SK-N-SH (cell line): ENCODE results near the gene EFCAB12. TPM values are rescaled to one million over a fixed set of nuclear protein-coding genes. Genes with fewer than 3 reads are reported as not detected.

ENCODE experiments used
- CTCF ChIA-PET: fragments of 300-600, 350-600 bp; formaldehyde crosslinking; extraction: SDS; loops from one replicate; lab custom pipeline; 2021; lab: Yijun Ruan, JAX
- POLR2A ChIA-PET: fragments of 350-600 bp; sonication (Branson Sonifier 250); formaldehyde crosslinking; extraction: SDS; loops from one replicate; lab custom pipeline; 2020; ENCODE audit warnings: antibody characterized with exemption, inconsistent platforms; lab: Yijun Ruan, JAX
- DNase-seq: peaks from one replicate; pipeline ENCODE4 v3.0.0; 2012
- H2AFZ ChIP-seq: fragments of 200-600 bp; sonication (generic); 2 replicates; pipeline ENCODE4 v1.8.1; 2016; ENCODE audit warnings: antibody characterized with exemption, mild to moderate bottlenecking, low read depth
- H3F3A ChIP-seq: fragments of 200-600 bp; sonication (generic); replicated peaks from 2 replicates; pipeline ENCODE3; 2016; ENCODE audit warnings: antibody characterized with exemption, mild to moderate bottlenecking; ENCODE audit not compliant: insufficient read depth
- H3K27ac ChIP-seq, 2 experiments: fragments of 200-500 bp in 1 of 2; fragments of 200-600 bp in 1 of 2; sonication (Bioruptor generic) in 1 of 2; sonication (generic), shearing (Covaris generic) in 1 of 2; 2 replicates each; pipeline versions ENCODE4 v1.5.1 to v1.6.1; 2014 to 2016; ENCODE audit warnings: low read depth in 2 of 2, inconsistent platforms in 1 of 2, low read length in 1 of 2, mild to moderate bottlenecking in 1 of 2, mixed read lengths in 1 of 2
- H3K27me3 ChIP-seq: fragments of 200-600 bp; sonication (generic), shearing (Covaris generic); 2 replicates; pipeline ENCODE4 v1.6.1; 2016; ENCODE audit warnings: mixed run types; ENCODE audit not compliant: insufficient read depth
- H3K36me3 ChIP-seq, 2 experiments: fragments of 200-500 bp in 1 of 2; fragments of 200-600 bp in 1 of 2; sonication (Bioruptor generic) in 1 of 2; sonication (generic) in 1 of 2; replicated peaks in 1 of 2; 2 replicates each; pipeline versions ENCODE3 to v1.5.1; 2014 to 2016; ENCODE audit warnings: low read length in 1 of 2, mild to moderate bottlenecking in 1 of 2; ENCODE audit not compliant: insufficient read depth in 2 of 2, control insufficient read depth in 1 of 2
- H3K4me1 ChIP-seq, 2 experiments: fragments of 200-500 bp in 1 of 2; fragments of 200-600 bp in 1 of 2; sonication (Bioruptor generic) in 1 of 2; sonication (generic), shearing (Covaris generic) in 1 of 2; 2 replicates each; pipeline versions ENCODE4 v1.5.1 to v1.6.1; 2014 to 2016; ENCODE audit warnings: low read depth in 1 of 2, low read length in 1 of 2, mixed run types in 1 of 2; ENCODE audit not compliant: insufficient read depth in 2 of 2, control insufficient read depth in 1 of 2
- H3K4me2 ChIP-seq: fragments of 200-600 bp; sonication (generic), shearing (Covaris generic); 2 replicates; pipeline ENCODE4 v1.6.1; 2017; ENCODE audit warnings: mixed run types
- H3K4me3 ChIP-seq, 2 experiments: fragments of 200-500 bp in 1 of 2; fragments of 200-600 bp in 1 of 2; sonication (Bioruptor generic) in 1 of 2; sonication (generic), shearing (Covaris generic) in 1 of 2; 2 replicates each; pipeline versions ENCODE4 v1.5.1 to v1.8.1; 2014 to 2016; ENCODE audit warnings: low read depth in 2 of 2, inconsistent platforms in 1 of 2, low read length in 1 of 2, mild to moderate bottlenecking in 1 of 2, mixed read lengths in 1 of 2, moderate library complexity in 1 of 2
- H3K79me2 ChIP-seq: fragments of 200-600 bp; sonication (generic); 2 replicates; pipeline ENCODE4 v1.8.1; 2017; ENCODE audit warnings: mild to moderate bottlenecking; ENCODE audit not compliant: insufficient read depth
- H3K9ac ChIP-seq: fragments of 200-600 bp; sonication (generic); 2 replicates; pipeline ENCODE4 v1.6.1; 2017; ENCODE audit warnings: mixed run types
- H3K9me2 ChIP-seq: fragments of 200-600 bp; sonication (generic); 2 replicates; pipeline ENCODE4 v1.6.1; 2017; ENCODE audit warnings: mixed run types
- H3K9me3 ChIP-seq: fragments of 200-600 bp; sonication (generic); 2 replicates; pipeline ENCODE4 v1.6.1; 2017; ENCODE audit warnings: mixed run types, mild to moderate bottlenecking, moderate library complexity
- H4K20me1 ChIP-seq: fragments of 200-600 bp; sonication (generic); 2 replicates; pipeline ENCODE4 v1.6.1; 2017; ENCODE audit warnings: mild to moderate bottlenecking, mixed run types; ENCODE audit not compliant: insufficient read depth
- CHD2 ChIP-seq: fragments of 150-350 bp; IDR thresholded peaks from 2 replicates; pipeline ENCODE4 v1.6.1; 2018; ENCODE audit warnings: low read length; ENCODE audit not compliant: partially characterized antibody
- EP300 ChIP-seq, 2 experiments: IDR thresholded peaks; 2 replicates each; pipeline versions ENCODE4 v1.4.0 to v1.6.1; 2012; ENCODE audit warnings: borderline replicate concordance in 1 of 2, low read depth in 1 of 2, low read length in 1 of 2
- FOSL2 ChIP-seq: IDR thresholded peaks from 2 replicates; pipeline ENCODE4 v1.4.0; 2012; ENCODE audit warnings: low read depth, mild to moderate bottlenecking, moderate library complexity, borderline replicate concordance
- GABPA ChIP-seq: IDR thresholded peaks from 2 replicates; pipeline ENCODE4 v1.4.0; 2012; ENCODE audit warnings: low read depth, mild to moderate bottlenecking
- MXI1 ChIP-seq: IDR thresholded peaks from 2 replicates; pipeline ENCODE4 v1.6.1; 2012; ENCODE audit warnings: mild to moderate bottlenecking, low read depth, low read length, improper control_type of control experiment
- NFIC ChIP-seq: IDR thresholded peaks from 2 replicates; pipeline ENCODE4 v1.4.0; 2012; ENCODE audit warnings: borderline replicate concordance
- NRF1 ChIP-seq: IDR thresholded peaks from 2 replicates; pipeline ENCODE4 v1.6.1; 2012; ENCODE audit warnings: low read depth, mild to moderate bottlenecking, low read length
- RCOR1 ChIP-seq: fragments of 150-350 bp; IDR thresholded peaks from 2 replicates; pipeline ENCODE4 v1.6.1; 2017; ENCODE audit warnings: antibody characterized with exemption, low read length
- RXRA ChIP-seq: IDR thresholded peaks from 2 replicates; pipeline ENCODE4 v1.4.0; 2012; ENCODE audit warnings: low read depth, mild to moderate bottlenecking, borderline replicate concordance
- SIN3A ChIP-seq: IDR thresholded peaks from 2 replicates; pipeline ENCODE4 v1.6.1; 2012; ENCODE audit warnings: low read depth, mild to moderate bottlenecking, low read length, moderate library complexity, borderline replicate concordance
- SMC3 ChIP-seq: IDR thresholded peaks from 2 replicates; pipeline ENCODE4 v1.6.1; 2012; ENCODE audit warnings: low read depth, low read length, improper control_type of control experiment
- TCF12 ChIP-seq: IDR thresholded peaks from 2 replicates; pipeline ENCODE4 v1.4.0; 2012
- TEAD4 ChIP-seq: IDR thresholded peaks from 2 replicates; pipeline ENCODE4 v1.4.0; 2012; ENCODE audit warnings: mild to moderate bottlenecking, borderline replicate concordance; ENCODE audit not compliant: insufficient read depth
- YY1 ChIP-seq: IDR thresholded peaks from 2 replicates; pipeline ENCODE4 v1.4.0; 2012; ENCODE audit warnings: low read depth, mild to moderate bottlenecking
- WGBS: methylation state at CpG from one replicate; pipeline ENCODE4 v1.1.6; 2017; ENCODE audit warnings: low lambda C conversion rate; 5-methylcytosine and 5-hydroxymethylcytosine counted together
- polyA plus RNA-seq, 3 experiments: library from polyadenylated mRNA; depleted of rRNA; stranded (reverse); fragments of >200 nt; gene quantifications; 2 replicates each; pipeline ENCODE4 v1.2.3, GENCODE V29; 2012
- TF ChIP-seq, protein P1 (sequence below): IDR thresholded peaks from 2 replicates; pipeline ENCODE4; 2012
- TF ChIP-seq, protein P2 (sequence below): fragments of 200-600 bp; sonication (generic); IDR thresholded peaks from 2 replicates; pipeline ENCODE4 v1.6.1; 2017; ENCODE audit warnings: antibody characterized with exemption, mild to moderate bottlenecking, moderate library complexity
- TF ChIP-seq, protein P3 (sequence below): fragments of 150-350 bp; IDR thresholded peaks from 2 replicates; pipeline ENCODE4 v1.6.1; 2017; ENCODE audit warnings: antibody characterized with exemption, low read length, low read depth, borderline replicate concordance
- TF ChIP-seq, protein P4 (sequence below): IDR thresholded peaks from 2 replicates; pipeline ENCODE4 v1.6.1; 2012; ENCODE audit warnings: mild to moderate bottlenecking, low read depth, low read length, moderate library complexity

EFCAB12 gene
- polyA plus RNA-seq, 1 of the 3 experiments (the other 2 are of a cell fraction): 0.38 TPM

DNA sequence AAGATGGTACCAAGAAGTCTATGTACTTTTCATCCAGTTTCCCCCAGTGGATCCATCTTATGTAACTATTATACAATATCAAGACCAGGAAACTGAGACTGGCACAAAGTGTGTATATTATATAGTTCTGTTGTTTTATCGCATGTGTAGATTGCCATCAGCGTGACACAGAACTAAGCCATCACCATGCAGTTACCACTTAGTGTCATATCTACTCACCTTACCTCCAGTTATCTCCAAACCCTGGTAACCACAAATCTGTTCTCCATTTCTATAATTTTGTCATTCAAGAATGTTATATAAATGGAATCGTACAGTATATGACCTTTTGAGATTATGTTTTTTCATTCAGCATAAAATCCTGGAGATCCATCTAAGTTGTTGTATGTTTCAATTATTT is 34.7 kb upstream of the EFCAB12 start:
- WGBS: 99% methylated on average over 3 of the region's 3 CpGs
- no peak overlapping the region for H3K4me2 ChIP-seq
- no peaks in the 10 kb centered on the region for H3K9me2 ChIP-seq
- H3F3A ChIP-seq: no peaks in the 10 kb centered on the region
- H3K79me2 ChIP-seq: no peaks in the 10 kb centered on the region
- H3K4me3 ChIP-seq: no peak overlapping the region
- no peak for DNase-seq
- H3K9ac ChIP-seq: no peak overlapping the region
- no peak overlapping the region for H3K27ac ChIP-seq
- H3K27me3 ChIP-seq: no peaks in the 10 kb centered on the region
- POLR2A ChIA-PET: no interaction called here
- H2AFZ ChIP-seq: no peak overlapping the region
- CTCF ChIA-PET: interaction anchor here (0.6 kb wide), 1 partner anchor 493 kb away, joined by 3 read pairs; no protein-coding TSS in a partner anchor
- peaks cover 9 to 10% of the 10 kb centered on the region in 2 experiments for H3K36me3 ChIP-seq
- no peak for TF ChIP-seq NRF1
- no peak for TF ChIP-seq TCF12
- TF ChIP-seq, protein P1, sequence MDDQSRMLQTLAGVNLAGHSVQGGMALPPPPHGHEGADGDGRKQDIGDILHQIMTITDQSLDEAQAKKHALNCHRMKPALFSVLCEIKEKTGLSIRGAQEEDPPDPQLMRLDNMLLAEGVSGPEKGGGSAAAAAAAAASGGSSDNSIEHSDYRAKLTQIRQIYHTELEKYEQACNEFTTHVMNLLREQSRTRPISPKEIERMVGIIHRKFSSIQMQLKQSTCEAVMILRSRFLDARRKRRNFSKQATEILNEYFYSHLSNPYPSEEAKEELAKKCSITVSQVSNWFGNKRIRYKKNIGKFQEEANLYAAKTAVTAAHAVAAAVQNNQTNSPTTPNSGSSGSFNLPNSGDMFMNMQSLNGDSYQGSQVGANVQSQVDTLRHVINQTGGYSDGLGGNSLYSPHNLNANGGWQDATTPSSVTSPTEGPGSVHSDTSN: no peak
- TF ChIP-seq SIN3A: no peak
- no peak for TF ChIP-seq EP300 (IDR thresholded peaks at IDR 0.05; ENCODE audit: borderline replicate concordance in 1 of 2, low read depth in 1 of 2, low read length in 1 of 2)
- TF ChIP-seq RCOR1: no peak
- no peak for TF ChIP-seq GABPA
- TF ChIP-seq CHD2: no peak
- TF ChIP-seq MXI1: no peak
- TF ChIP-seq, protein P2, sequence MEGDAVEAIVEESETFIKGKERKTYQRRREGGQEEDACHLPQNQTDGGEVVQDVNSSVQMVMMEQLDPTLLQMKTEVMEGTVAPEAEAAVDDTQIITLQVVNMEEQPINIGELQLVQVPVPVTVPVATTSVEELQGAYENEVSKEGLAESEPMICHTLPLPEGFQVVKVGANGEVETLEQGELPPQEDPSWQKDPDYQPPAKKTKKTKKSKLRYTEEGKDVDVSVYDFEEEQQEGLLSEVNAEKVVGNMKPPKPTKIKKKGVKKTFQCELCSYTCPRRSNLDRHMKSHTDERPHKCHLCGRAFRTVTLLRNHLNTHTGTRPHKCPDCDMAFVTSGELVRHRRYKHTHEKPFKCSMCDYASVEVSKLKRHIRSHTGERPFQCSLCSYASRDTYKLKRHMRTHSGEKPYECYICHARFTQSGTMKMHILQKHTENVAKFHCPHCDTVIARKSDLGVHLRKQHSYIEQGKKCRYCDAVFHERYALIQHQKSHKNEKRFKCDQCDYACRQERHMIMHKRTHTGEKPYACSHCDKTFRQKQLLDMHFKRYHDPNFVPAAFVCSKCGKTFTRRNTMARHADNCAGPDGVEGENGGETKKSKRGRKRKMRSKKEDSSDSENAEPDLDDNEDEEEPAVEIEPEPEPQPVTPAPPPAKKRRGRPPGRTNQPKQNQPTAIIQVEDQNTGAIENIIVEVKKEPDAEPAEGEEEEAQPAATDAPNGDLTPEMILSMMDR: no peak
- no peak for TF ChIP-seq SMC3
- no peak for TF ChIP-seq RXRA
- TF ChIP-seq, protein P3, sequence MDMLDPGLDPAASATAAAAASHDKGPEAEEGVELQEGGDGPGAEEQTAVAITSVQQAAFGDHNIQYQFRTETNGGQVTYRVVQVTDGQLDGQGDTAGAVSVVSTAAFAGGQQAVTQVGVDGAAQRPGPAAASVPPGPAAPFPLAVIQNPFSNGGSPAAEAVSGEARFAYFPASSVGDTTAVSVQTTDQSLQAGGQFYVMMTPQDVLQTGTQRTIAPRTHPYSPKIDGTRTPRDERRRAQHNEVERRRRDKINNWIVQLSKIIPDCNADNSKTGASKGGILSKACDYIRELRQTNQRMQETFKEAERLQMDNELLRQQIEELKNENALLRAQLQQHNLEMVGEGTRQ: no peak
- TF ChIP-seq YY1: no peak
- TF ChIP-seq TEAD4: no peak
- no peak for TF ChIP-seq FOSL2
- TF ChIP-seq NFIC: no peak
- TF ChIP-seq, protein P4, sequence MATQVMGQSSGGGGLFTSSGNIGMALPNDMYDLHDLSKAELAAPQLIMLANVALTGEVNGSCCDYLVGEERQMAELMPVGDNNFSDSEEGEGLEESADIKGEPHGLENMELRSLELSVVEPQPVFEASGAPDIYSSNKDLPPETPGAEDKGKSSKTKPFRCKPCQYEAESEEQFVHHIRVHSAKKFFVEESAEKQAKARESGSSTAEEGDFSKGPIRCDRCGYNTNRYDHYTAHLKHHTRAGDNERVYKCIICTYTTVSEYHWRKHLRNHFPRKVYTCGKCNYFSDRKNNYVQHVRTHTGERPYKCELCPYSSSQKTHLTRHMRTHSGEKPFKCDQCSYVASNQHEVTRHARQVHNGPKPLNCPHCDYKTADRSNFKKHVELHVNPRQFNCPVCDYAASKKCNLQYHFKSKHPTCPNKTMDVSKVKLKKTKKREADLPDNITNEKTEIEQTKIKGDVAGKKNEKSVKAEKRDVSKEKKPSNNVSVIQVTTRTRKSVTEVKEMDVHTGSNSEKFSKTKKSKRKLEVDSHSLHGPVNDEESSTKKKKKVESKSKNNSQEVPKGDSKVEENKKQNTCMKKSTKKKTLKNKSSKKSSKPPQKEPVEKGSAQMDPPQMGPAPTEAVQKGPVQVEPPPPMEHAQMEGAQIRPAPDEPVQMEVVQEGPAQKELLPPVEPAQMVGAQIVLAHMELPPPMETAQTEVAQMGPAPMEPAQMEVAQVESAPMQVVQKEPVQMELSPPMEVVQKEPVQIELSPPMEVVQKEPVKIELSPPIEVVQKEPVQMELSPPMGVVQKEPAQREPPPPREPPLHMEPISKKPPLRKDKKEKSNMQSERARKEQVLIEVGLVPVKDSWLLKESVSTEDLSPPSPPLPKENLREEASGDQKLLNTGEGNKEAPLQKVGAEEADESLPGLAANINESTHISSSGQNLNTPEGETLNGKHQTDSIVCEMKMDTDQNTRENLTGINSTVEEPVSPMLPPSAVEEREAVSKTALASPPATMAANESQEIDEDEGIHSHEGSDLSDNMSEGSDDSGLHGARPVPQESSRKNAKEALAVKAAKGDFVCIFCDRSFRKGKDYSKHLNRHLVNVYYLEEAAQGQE: no peak
- H4K20me1 ChIP-seq: no peaks in the 10 kb centered on the region
- no peaks in the 10 kb centered on the region for H3K4me1 ChIP-seq
- H3K9me3 ChIP-seq: no peaks in the 10 kb centered on the region
